Skeletal muscle satellite cell (primary cell): ENCODE measurements around the gene NOTCH2.
A peak's percentile ranks its signal among the peaks of the same experiment; 100 is the strongest.

Experiments used
- H3K27me3 ChIP-seq: 2 replicates; pipeline ENCODE4 v1.7.0; 2013; ENCODE audit warnings: low read length; ENCODE audit not compliant: control insufficient read depth, insufficient read depth
- H3K36me3 ChIP-seq: 2 replicates; pipeline ENCODE4 v1.7.0; 2013; ENCODE audit warnings: mild to moderate bottlenecking, control low read depth, low read length; ENCODE audit not compliant: insufficient read depth
- H3K4me1 ChIP-seq: 2 replicates; pipeline ENCODE4 v1.7.0; 2013; ENCODE audit warnings: low read length; ENCODE audit not compliant: control insufficient read depth, insufficient read depth
- H3K4me2 ChIP-seq: 2 replicates; pipeline ENCODE4 v1.7.0; 2013; ENCODE audit warnings: mild to moderate bottlenecking, low read length
- H3K4me3 ChIP-seq: 2 replicates; pipeline ENCODE4 v1.7.0; 2013; ENCODE audit warnings: low read length
- H3K9ac ChIP-seq: 2 replicates; pipeline ENCODE4 v1.7.0; 2013; ENCODE audit warnings: mild to moderate bottlenecking, low read depth, low read length, moderate library complexity
- H3K9me3 ChIP-seq: replicated peaks from 2 replicates; pipeline ENCODE4 v1.7.0; 2013; ENCODE audit warnings: mild to moderate bottlenecking, control low read depth, low read length

The NOTCH2 gene

DNA sequence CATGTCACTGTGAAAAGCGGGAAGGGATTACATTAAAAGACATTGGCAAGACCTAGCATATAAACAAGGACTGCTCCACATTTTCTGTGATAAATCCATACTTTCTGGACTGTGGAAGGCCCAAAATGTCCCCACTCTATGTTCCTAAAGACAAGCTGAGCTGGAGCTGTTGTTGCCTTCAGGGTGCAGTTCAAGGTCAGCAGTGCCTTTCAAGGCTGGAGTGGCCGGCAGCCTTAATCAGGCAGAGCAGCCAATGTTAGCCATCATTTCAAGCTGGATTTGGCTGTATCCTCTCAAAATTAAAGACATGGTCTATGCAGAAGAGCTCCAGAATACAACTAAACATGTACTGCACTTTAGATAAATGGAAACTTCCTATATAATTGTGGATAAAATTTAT lies 102.8 kb downstream of the NOTCH2 start:
- peaks cover 84% of the 10 kb centered on the region for H3K36me3 ChIP-seq

DNA sequence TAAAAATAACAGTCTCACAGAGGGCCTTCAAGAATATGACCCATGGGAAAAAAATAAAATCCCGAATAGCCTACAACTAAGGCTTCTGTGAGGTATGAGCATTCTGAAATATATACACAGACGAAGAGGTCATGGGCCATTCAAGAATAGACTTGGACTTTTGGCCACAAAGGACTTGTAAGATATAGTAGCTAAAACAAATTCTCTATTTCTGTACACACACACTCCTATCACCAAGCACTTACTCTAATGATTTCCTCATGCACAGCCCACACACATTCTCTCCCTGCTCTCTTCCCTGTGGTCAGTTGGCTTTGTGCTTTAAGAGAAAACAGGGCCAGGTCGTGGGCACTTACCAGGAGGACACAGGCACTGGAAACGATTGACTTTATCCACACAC lies 103.4 kb downstream of the NOTCH2 start:
- Histone ChIP-seq H3K4me3 (no peak overlapping the region), H3K4me2 (no peak overlapping the region), H3K9me3 (no peaks in the 10 kb centered on the region), H3K36me3 (peaks cover 77% of the 10 kb centered on the region), H3K27me3 (no peaks in the 10 kb centered on the region), H3K4me1 (peaks cover 32% of the 10 kb centered on the region), H3K9ac (no peak overlapping the region)

More for the DNA sequence above, 102.8 kb downstream of the NOTCH2 start:
- Histone ChIP-seq H3K4me1 (peaks cover 28% of the 10 kb centered on the region), H3K9me3 (no peaks in the 10 kb centered on the region), H3K4me2 (no peak overlapping the region), H3K4me3 (no peak overlapping the region), H3K9ac (no peak overlapping the region), H3K27me3 (no peaks in the 10 kb centered on the region)

DNA sequence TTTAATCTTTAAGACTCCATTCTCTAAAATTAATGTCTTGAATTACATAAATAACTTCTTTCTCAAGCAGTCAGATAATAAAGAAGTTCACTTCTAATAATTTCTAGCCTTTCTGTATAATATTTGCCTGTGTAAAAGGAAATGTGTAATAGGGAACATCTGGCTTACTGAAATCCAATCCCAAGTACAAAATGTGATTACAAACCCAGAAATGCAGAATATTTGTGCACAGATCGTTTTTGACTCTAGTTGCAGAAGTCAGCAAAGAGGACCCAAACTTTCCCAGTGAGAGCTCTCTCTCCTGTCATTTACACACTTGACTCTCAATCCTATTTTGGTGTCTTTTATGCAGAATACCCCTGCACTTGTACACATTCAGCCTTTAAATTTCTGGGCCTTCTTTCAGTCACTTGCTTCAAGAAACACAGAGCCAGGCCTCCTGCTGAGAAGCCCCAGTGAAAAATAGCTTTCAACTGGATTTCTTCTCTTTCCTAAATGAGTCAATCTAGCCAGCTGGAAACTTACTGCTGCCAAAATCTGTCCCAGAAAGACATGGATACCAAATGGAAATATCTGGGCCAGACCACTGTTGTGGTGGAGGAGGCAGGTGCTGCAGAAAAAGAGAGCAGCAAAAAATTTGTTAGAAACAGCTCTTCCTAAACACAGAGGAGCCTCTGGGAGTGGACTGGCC lies 104.6 kb downstream of the NOTCH2 start:
- Histone ChIP-seq H3K4me1 (peaks cover 44% of the 10 kb centered on the region), H3K4me3 (peak overlapping the region; percentile 6), H3K4me2 (peak overlapping the region; percentile 40), H3K9ac (no peak overlapping the region), H3K36me3 (peaks cover 76% of the 10 kb centered on the region), H3K9me3 (no peaks in the 10 kb centered on the region), H3K27me3 (no peaks in the 10 kb centered on the region)

DNA sequence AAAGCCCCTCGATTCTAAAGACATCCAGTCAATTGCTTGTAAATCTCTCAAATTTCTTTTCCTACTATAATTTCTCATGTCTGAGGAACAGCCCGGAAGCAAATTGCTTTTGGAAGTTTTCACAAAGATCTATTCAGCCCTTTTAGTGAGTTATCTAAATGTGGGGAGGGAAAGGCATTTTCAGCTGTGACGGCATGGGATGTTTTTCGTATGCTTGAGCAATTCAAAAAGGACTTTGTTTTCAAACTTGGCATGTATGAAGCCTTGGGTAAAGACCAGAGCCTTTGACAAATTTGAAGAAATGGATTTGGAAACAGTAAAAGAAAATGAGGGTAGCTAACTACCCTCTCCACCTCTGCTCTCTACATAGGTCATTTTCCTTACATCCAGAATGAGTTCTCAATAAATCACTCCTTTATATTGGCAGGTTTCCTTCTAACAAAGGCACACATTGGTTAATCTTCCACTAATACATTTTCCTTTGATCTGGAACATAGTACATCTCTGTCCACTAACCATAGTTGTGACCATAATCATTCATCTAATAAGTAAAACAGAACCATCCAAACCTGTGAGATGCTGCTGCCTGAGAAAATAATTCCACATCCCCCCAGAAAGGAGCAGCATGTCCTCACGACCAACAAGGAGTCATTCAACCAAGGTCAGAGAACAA lies 107.0 kb downstream of the NOTCH2 start:
- peaks cover 75% of the 10 kb centered on the region for H3K36me3 ChIP-seq
- no peak overlapping the region for H3K4me3 ChIP-seq
- H3K9me3 ChIP-seq = no peaks in the 10 kb centered on the region
- no peak overlapping the region for H3K9ac ChIP-seq
- no peak overlapping the region for H3K4me2 ChIP-seq
- H3K27me3 ChIP-seq = no peaks in the 10 kb centered on the region
- H3K4me1 ChIP-seq = peaks cover 61% of the 10 kb centered on the region

DNA sequence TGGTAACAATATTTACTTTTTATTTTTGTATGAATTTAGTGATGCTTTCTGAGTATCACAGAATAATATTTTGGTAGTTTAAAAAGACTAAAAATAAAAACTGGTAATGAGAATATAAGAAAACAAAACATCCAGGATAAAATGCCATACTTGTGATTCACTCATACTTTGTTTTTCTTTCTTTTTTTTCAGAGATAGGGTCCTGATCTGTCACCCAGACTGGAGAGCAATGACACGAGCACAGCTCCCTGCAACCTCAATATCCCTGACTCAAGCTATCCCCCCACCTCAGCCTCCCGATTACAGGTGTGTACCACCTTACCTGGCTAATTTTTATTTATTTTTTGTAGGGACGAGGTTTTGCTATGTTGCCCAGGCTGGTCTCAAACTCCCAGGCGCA lies 109.0 kb downstream of the NOTCH2 start:
- Histone ChIP-seq H3K4me3 (no peak overlapping the region), H3K4me2 (peak overlapping the region; percentile 34), H3K36me3 (peaks cover 71% of the 10 kb centered on the region), H3K27me3 (no peaks in the 10 kb centered on the region), H3K4me1 (peaks cover 64% of the 10 kb centered on the region), H3K9ac (no peak overlapping the region), H3K9me3 (no peaks in the 10 kb centered on the region)

DNA sequence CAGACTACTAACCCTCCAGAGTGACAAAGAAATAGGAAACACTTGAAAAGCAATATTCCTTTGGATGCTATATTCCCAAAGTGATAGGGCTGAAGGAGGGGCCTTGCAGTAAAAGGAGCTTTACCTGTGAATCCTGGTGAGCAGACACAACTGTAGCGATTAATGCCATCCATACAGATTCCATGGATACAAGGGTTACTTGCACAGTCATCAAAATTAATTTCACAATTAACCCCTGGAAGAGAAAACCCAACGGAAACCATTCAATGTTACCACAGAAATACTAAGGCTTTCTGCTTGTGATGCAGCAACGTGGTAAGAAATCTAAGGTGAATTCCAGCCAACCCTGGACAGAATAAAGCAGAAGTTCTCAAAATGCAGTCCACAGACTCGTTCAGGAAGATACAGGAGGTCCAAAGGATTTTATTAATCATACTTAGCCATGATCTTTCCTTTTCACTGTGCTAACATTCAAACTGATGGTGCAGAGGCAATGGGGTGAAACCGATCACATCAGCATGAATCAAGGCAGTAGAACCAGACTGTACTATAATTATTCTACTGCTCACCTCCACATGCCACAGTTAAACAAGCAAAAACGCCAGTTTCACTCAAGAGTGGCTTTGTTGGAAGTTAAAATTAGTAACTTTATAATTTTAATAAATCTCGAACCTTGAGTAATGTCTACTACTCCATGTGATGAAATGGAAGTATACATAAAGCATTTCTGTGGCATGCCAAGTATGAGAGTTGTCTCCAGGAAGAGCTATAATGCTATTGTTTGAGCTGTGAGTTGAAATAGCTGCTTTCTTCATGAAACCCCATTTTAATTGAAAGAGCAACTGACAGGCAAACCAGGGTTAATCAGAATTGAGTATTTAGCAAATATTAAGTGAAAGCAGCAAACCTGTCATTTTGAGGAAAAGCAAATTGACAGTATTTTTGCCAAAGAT lies 109.9 kb downstream of the NOTCH2 start:
- H3K4me1 ChIP-seq = peaks cover 54% of the 10 kb centered on the region

DNA sequence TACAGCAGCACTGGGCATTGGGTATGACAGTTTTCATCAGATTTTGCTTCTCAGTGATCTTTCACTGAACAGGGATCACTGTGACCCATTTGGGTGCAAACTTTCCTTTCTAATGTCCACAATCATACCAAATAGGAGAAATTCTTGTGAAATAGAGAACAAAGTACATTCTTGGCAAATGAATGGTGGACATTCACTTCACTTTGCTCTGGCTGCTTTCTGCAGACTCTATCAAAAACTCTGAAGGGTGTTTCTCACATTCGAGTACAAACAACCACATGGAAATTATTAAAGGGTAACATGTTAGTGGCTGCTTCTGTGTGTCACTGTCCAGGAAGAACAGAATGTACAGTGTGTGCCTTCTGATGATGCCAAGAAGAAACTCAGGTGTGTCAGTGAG lies 111.2 kb downstream of the NOTCH2 start:
- Histone ChIP-seq H3K4me1 (peaks cover 48% of the 10 kb centered on the region), H3K27me3 (no peaks in the 10 kb centered on the region), H3K9ac (no peak overlapping the region), H3K4me2 (no peak overlapping the region), H3K9me3 (no peaks in the 10 kb centered on the region), H3K36me3 (peaks cover 75% of the 10 kb centered on the region), H3K4me3 (no peak overlapping the region)

More for the DNA sequence above, 109.9 kb downstream of the NOTCH2 start:
- peak overlapping the region; percentile 7 for H3K9ac ChIP-seq
- H3K4me3 ChIP-seq = no peak overlapping the region
- H3K9me3 ChIP-seq = no peaks in the 10 kb centered on the region
- H3K36me3 ChIP-seq = peaks cover 71% of the 10 kb centered on the region
- no peaks in the 10 kb centered on the region for H3K27me3 ChIP-seq
- H3K4me2 ChIP-seq = no peak overlapping the region

DNA sequence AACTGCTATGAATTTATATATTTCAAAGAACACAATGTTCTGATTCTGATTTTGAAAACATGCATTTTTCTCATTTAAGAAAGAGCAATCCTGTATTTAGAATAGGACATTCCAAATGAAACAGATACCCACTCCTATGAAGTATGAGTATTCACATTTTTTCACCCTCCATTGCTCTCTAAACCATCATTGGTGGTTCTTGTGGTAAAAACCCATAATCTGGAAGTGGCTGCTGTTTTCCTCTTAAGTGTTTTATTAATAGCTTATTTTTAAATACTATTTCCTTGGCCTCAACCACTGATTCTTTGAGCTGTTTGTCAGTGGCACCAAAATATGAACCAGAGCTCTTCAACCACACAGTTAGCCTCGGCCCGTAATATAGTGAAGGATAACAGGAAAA lies 113.2 kb downstream of the NOTCH2 start:
- no peak overlapping the region for H3K4me2 ChIP-seq
- no peak overlapping the region for H3K9ac ChIP-seq
- peaks cover 78% of the 10 kb centered on the region for H3K36me3 ChIP-seq
- no peaks in the 10 kb centered on the region for H3K9me3 ChIP-seq
- no peak overlapping the region for H3K4me3 ChIP-seq
- H3K4me1 ChIP-seq = peaks cover 47% of the 10 kb centered on the region
- no peaks in the 10 kb centered on the region for H3K27me3 ChIP-seq

DNA sequence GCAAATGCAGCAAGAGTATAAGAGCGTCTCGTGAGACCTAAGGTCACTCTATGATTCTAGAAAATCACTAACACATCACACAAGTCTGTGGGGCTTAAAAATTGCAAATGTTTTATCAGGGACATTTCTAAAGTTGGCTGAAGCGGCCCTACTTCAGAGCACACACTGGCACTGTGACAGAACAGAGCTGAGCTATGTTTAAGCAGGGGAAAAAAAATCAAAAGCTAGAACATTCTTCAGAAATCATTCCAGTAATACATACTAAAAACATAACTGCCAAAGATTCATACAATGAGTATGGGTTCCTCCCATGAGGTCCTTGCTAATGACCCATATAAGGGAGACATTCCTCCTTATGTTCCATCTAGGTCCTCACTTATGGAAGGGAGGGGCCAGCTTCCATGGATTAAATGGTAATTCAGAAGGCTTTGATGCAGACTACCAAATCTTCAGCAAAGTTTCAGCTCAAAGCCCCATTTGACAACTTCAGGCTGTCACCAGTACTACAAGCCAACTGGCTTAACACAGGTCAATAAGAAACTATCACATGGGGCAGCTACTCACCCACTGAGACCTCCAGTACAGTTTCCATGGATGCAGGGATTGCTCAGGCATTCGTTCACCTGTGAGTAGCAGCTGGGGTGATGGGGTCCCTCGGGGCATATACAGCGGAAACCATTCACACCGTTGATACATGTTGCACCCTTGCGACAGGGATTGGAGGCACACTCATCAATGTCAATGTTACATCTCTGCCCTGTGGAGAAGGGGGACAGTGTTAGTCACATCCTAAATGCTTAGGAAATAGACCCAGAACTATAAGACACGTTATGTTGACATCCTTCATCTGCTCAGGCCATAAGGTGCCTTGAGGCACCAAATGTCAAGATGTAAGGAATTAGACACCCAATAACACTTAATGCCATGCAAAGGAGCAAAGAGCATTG lies 114.7 kb downstream of the NOTCH2 start:
- no peaks in the 10 kb centered on the region for H3K27me3 ChIP-seq
- H3K36me3 ChIP-seq = peaks cover 91% of the 10 kb centered on the region
- no peaks in the 10 kb centered on the region for H3K9me3 ChIP-seq
- H3K9ac ChIP-seq = no peak overlapping the region
- H3K4me3 ChIP-seq = no peak overlapping the region
- H3K4me2 ChIP-seq = no peak overlapping the region
- H3K4me1 ChIP-seq = peaks cover 31% of the 10 kb centered on the region

DNA sequence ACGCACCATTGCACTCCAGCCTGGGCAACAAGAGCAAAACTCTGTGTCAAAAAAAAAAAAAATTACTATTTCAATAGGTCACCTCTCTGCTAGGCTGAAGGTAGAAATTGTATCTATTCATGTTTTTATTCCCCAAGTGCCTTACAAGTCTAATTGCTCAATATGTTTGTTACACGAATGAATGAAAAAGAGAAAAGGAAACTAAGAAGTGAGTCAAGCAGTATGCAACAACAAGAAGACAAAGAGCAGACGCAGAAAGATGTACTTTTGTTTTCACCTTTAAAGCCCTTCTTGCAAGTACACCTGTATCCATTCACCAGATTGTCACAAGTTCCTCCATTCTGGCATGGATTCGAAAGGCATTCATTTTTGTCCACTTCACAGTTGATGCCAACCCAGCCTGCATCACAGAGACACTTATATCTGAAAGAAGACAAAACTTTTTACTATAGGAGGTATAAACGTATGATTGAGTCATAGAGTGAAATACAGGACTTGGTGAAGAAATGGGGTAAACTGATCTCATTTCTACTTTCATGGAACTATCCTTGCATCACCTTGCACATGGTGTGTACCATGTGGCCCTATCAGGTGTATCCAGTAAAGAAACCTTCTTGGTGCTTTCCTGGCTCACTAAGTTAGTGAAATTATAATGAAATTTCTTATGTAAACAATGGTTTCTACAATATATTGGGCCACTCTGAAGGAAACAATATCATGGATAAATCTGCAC lies 116.0 kb downstream of the NOTCH2 start:
- Histone ChIP-seq H3K36me3 (peaks cover 88% of the 10 kb centered on the region), H3K4me1 (peaks cover 26% of the 10 kb centered on the region), H3K27me3 (no peaks in the 10 kb centered on the region), H3K9ac (no peak overlapping the region), H3K4me3 (no peak overlapping the region), H3K4me2 (no peak overlapping the region), H3K9me3 (no peaks in the 10 kb centered on the region)
